ENCODE results near the gene PPP1R3F.

PPP1R3F gene

GRCh38 chrX:49238735-49239134 is 30.9 kb upstream of the PPP1R3F start:
- H3K4me3 ChIP-seq (ENCODE audit: low read depth, low read length): no peak overlapping the region
- no peak for DNase-seq (ENCODE audit: low read depth, low spot score)
- in situ Hi-C loops (cut with HindIII; ENCODE audit: low sequenced_read_pairs): no loop called here
- TF ChIP-seq, protein P1, sequence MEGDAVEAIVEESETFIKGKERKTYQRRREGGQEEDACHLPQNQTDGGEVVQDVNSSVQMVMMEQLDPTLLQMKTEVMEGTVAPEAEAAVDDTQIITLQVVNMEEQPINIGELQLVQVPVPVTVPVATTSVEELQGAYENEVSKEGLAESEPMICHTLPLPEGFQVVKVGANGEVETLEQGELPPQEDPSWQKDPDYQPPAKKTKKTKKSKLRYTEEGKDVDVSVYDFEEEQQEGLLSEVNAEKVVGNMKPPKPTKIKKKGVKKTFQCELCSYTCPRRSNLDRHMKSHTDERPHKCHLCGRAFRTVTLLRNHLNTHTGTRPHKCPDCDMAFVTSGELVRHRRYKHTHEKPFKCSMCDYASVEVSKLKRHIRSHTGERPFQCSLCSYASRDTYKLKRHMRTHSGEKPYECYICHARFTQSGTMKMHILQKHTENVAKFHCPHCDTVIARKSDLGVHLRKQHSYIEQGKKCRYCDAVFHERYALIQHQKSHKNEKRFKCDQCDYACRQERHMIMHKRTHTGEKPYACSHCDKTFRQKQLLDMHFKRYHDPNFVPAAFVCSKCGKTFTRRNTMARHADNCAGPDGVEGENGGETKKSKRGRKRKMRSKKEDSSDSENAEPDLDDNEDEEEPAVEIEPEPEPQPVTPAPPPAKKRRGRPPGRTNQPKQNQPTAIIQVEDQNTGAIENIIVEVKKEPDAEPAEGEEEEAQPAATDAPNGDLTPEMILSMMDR (IDR thresholded peaks at IDR 0.05; ENCODE audit: low read depth, low read length): no peak

- H3K4me3 ChIP-seq (ENCODE audit: low read depth, low read length): no peak overlapping the region
- no peak for DNase-seq (ENCODE audit: low read depth, low spot score)
- in situ Hi-C loops (cut with HindIII; ENCODE audit: low sequenced_read_pairs): no loop called here
- TF ChIP-seq, protein P1 (IDR thresholded peaks at IDR 0.05; ENCODE audit: low read depth, low read length): no peak
Observed at GRCh38 chrX:49242545-49243066, 27.0 kb upstream of the PPP1R3F start.

DNA sequence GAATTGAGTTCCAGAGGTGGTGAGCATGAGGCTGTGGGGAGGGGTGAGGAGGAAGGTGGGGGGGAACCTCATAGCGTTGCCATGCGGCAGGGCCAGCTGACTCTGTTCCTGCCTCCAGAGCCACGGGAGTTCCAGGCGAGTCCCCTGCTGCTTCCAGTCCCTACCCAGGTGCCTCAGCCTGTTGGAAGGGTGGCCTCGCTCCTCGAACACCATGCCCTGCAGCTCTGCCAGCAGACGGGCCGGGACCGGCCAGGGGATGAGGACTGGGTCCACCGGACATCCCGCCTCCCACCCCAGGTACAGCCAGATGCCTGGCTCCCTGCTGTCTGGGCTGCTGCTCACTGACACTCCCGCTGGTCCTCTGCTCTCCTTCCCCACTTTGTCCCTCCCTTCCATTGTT is 26.4 kb upstream of the PPP1R3F start:
- in situ Hi-C loops (cut with HindIII; ENCODE audit: low sequenced_read_pairs): no loop called here
- no peak overlapping the region for H3K4me3 ChIP-seq (ENCODE audit: low read depth, low read length)
- TF ChIP-seq, protein P1 (IDR thresholded peaks at IDR 0.05; ENCODE audit: low read depth, low read length): no peak
- DNase-seq (ENCODE audit: low read depth, low spot score): no peak

GRCh38 chrX:49244207-49244606 is 25.4 kb upstream of the PPP1R3F start:
- TF ChIP-seq, protein P1 (IDR thresholded peaks at IDR 0.05; ENCODE audit: low read depth, low read length): no peak
- no peak for DNase-seq (ENCODE audit: low read depth, low spot score)
- no peak overlapping the region for H3K4me3 ChIP-seq (ENCODE audit: low read depth, low read length)
- in situ Hi-C loops (cut with HindIII; ENCODE audit: low sequenced_read_pairs): no loop called here

DNA sequence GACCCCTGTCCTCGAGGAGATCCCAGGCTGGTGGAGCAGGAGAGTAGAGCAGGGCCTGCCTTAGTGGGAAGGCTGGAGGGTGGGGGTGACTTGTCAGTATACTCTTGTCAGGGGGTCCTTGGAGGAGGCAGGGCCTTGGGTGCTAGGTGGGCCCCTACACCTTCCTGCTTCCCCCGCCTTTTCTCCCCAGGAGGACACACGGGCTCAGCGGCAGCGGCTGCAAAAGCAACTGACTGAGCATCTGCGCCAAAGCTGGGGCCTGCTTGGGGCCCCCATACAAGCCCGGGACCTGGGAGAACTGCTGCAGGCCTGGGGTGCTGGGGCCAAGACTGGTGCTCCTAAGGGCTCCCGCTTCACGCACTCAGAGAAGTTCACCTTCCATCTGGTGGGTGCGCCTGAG is 23.1 kb upstream of the PPP1R3F start:
- TF ChIP-seq, protein P1 (IDR thresholded peaks at IDR 0.05; ENCODE audit: low read depth, low read length): no peak
- no peak overlapping the region for H3K4me3 ChIP-seq (ENCODE audit: low read depth, low read length)
- no peak for DNase-seq (ENCODE audit: low read depth, low spot score)
- in situ Hi-C loops (cut with HindIII; ENCODE audit: low sequenced_read_pairs): no loop called here

GRCh38 chrX:49247346-49247745 is 22.2 kb upstream of the PPP1R3F start:
- in situ Hi-C loops (cut with HindIII; ENCODE audit: low sequenced_read_pairs): no loop called here
- H3K4me3 ChIP-seq (ENCODE audit: low read depth, low read length): no peak overlapping the region
- TF ChIP-seq, protein P1 (IDR thresholded peaks at IDR 0.05; ENCODE audit: low read depth, low read length): no peak
- DNase-seq (ENCODE audit: low read depth, low spot score): no peak
